C4-2B (cell line): Measurements from ENCODE around the gene PTPRN2.

ENCODE experiments used
- CTCF ChIP-seq: fragments of 450-650 bp; conservative IDR thresholded peaks from 2 replicates; pipeline ENCODE4 v1.5.1; 2017; ENCODE audit warnings: mild to moderate bottlenecking
- ZFX ChIP-seq: fragments of 450-650 bp; IDR thresholded peaks from 2 replicates; pipeline ENCODE4 v1.6.1; 2017

- TF ChIP-seq CTCF: no peak
- TF ChIP-seq ZFX: no peak
Measured at GRCh38 chr7:158183431-158183830, 404.2 kb downstream of the PTPRN2 start.
